ENCODE measurements around the gene PELI2.

DNA sequence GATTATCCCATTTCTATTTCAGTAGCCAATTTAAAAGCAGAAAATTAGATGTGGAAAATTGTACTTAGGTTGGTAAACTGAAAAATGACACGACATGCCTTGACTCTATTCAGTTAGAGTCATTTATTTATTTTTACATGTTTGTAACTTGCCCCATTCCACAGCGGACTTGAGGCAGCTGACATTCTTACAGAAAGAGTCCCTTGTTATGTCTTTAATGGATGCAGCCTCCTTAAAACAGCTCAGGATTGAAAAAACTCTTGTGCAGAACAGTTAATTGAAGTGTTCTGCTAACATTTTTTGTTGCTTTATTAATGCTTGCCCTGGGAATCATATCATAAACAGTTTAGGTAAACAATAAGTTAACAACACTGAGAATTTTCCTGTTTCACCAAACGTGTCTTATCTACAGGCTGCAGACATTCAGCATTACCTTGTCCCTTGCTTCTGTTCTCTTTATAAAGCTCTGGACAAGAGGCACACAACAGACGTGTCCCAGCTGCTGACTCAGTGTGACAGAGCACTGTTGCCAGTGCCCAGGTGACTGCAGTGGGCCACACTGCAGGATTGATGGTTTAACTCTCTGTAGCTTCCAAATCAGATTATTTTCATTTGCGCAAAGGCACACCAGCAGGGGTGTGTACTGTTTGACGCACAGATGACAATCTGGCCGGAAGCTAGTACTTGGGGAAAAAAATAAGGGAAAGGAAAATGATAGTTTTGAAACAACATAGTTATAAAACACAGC lies 101.6 kb downstream of the PELI2 start:
- TF ChIP-seq GATA3 (IDR thresholded peaks at IDR 0.05; ENCODE audit: low read depth, low read length), result no peak
- no peak for TF ChIP-seq GATA2 (IDR thresholded peaks at IDR 0.05; ENCODE audit: low read depth, low read length)

Measured in SH-SY5Y (cell line).